Common myeloid progenitor, CD34-positive (primary cell): ENCODE measurements around the gene DGCR8.

Experiments used
- CTCF ChIA-PET: fragments of 350-600 bp; sonication (Branson Sonifier 250); formaldehyde crosslinking; loops from one replicate; lab custom pipeline; 2021; ENCODE audit warnings: antibody characterized with exemption; lab: Charles Lee
- POLR2A ChIA-PET: fragments of 350-600 bp; sonication (Branson Sonifier 250); formaldehyde crosslinking; loops from one replicate; lab custom pipeline; 2021; ENCODE audit warnings: antibody characterized with exemption; lab: Charles Lee
- DNase-seq, 3 donors: peaks; one replicate each; pipeline versions ENCODE4 v3.0.0 to v3.0.0-alpha.2; 2013
- H3K27ac ChIP-seq, 2 experiments: 1 replicate in 1 of 2; 2 replicates in 1 of 2; pipeline ENCODE4 v1.7.0; 2013; ENCODE audit warnings: inconsistent platforms in 2 of 2, low read length in 2 of 2, mild to moderate bottlenecking in 2 of 2, low read depth in 1 of 2, moderate library complexity in 1 of 2; ENCODE audit not compliant: severe bottlenecking in 2 of 2, insufficient read depth in 1 of 2, poor library complexity in 1 of 2
- H3K27me3 ChIP-seq, 5 experiments: replicated peaks in 2 of 5; 1 replicate in 3 of 5; 2 replicates in 2 of 5; pipeline versions ENCODE4 v1.6.1 to v1.7.0; 2013; ENCODE audit warnings: low read length in 4 of 5, mild to moderate bottlenecking in 2 of 5, moderate library complexity in 2 of 5, inconsistent platforms in 1 of 5; ENCODE audit not compliant: insufficient read depth in 5 of 5, control insufficient read depth in 4 of 5
- H3K36me3 ChIP-seq, 4 experiments: 1 replicate in 2 of 4; 2 replicates in 2 of 4; pipeline versions ENCODE4 v1.6.1 to v1.7.0; 2013; ENCODE audit warnings: low read length in 3 of 4, control low read depth in 1 of 4, mild to moderate bottlenecking in 1 of 4; ENCODE audit not compliant: control insufficient read depth in 4 of 4, insufficient read depth in 4 of 4
- H3K4me1 ChIP-seq, 4 experiments: 1 replicate in 3 of 4; 2 replicates in 1 of 4; pipeline versions ENCODE4 v1.6.1 to v1.7.1; 2013; ENCODE audit warnings: low read length in 3 of 4, mild to moderate bottlenecking in 3 of 4, control low read depth in 1 of 4, inconsistent platforms in 1 of 4, moderate library complexity in 1 of 4; ENCODE audit not compliant: control insufficient read depth in 4 of 4, insufficient read depth in 4 of 4; ENCODE audit errors: control extremely low read depth in 1 of 4
- H3K4me3 ChIP-seq, 7 experiments: 1 replicate in 4 of 7; 2 replicates in 3 of 7; pipeline versions ENCODE4 v1.5.1 to v1.7.0; 2013; ENCODE audit warnings: mild to moderate bottlenecking in 7 of 7, low read length in 6 of 7, moderate library complexity in 6 of 7, inconsistent platforms in 2 of 7, low read depth in 2 of 7, control low read depth in 1 of 7; ENCODE audit not compliant: insufficient read depth in 4 of 7, control insufficient read depth in 1 of 7; ENCODE audit errors: extremely low read depth in 1 of 7
- H3K9me3 ChIP-seq, 5 experiments: 1 replicate in 4 of 5; 2 replicates in 1 of 5; pipeline versions ENCODE4 v1.6.1 to v1.7.1; 2013; ENCODE audit warnings: low read length in 4 of 5, mild to moderate bottlenecking in 2 of 5, inconsistent platforms in 1 of 5, low read depth in 1 of 5, moderate library complexity in 1 of 5; ENCODE audit not compliant: control insufficient read depth in 4 of 5, insufficient read depth in 2 of 5; ENCODE audit errors: control extremely low read depth in 1 of 5
- WGBS: methylation state at CpG from one replicate; pipeline ENCODE4 v1.1.5; 2013; ENCODE audit not compliant: insufficient coverage; 5-methylcytosine and 5-hydroxymethylcytosine counted together

The DGCR8 gene

GRCh38 chr22:20136603-20136873 is 56.5 kb downstream of the DGCR8 start:
- CTCF ChIA-PET: interaction anchor here (1.3 kb wide), 1 partner anchor 20 kb away, joined by 3 read pairs; no protein-coding TSS in a partner anchor

GRCh38 chr22:20137113-20137512 is 57.1 kb downstream of the DGCR8 start:
- POLR2A ChIA-PET: no interaction called here
- WGBS: 90% methylated on average over 13 of the region's 13 CpGs
- CTCF ChIA-PET: interaction anchor here (1.3 kb wide), 1 partner anchor 20 kb away, joined by 3 read pairs; no protein-coding TSS in a partner anchor
- H3K27ac ChIP-seq: no peak overlapping the region
- H3K9me3 ChIP-seq: no peaks in the 10 kb centered on the region
- H3K27me3 ChIP-seq: no peaks in the 10 kb centered on the region
- no peak overlapping the region for H3K4me3 ChIP-seq
- peaks cover 0 to 49% (median 45%) of the 10 kb centered on the region in 4 experiments for H3K4me1 ChIP-seq
- DNase-seq: no peak
- peaks cover 0 to 28% (median 11%) of the 10 kb centered on the region in 4 experiments for H3K36me3 ChIP-seq

More at GRCh38 chr22:20136603-20136873, 56.5 kb downstream of the DGCR8 start:
- WGBS: 98% methylated on average over 5 of the region's 5 CpGs
- Histone ChIP-seq H3K9me3 (no peaks in the 10 kb centered on the region), H3K36me3 (peaks cover 0 to 24% (median 8%) of the 10 kb centered on the region in 4 experiments), H3K4me1 (peaks cover 0 to 49% (median 46%) of the 10 kb centered on the region in 4 experiments), H3K27me3 (no peaks in the 10 kb centered on the region), H3K27ac (no peak overlapping the region), H3K4me3 (no peak overlapping the region)
- DNase-seq: no peak
- POLR2A ChIA-PET: no interaction called here

GRCh38 chr22:20137671-20138416 is 57.8 kb downstream of the DGCR8 start:
- H3K4me1 ChIP-seq: peaks cover 0 to 41% (median 37%) of the 10 kb centered on the region in 4 experiments
- no peaks in the 10 kb centered on the region for H3K9me3 ChIP-seq
- ChIA-PET CTCF (no interaction called here), POLR2A (no interaction called here)
- H3K27me3 ChIP-seq: no peaks in the 10 kb centered on the region
- peak overlapping the region in 1 of 7 experiments; percentile 10 for H3K4me3 ChIP-seq
- DNase-seq: no peak
- peaks cover 0 to 33% (median 12%) of the 10 kb centered on the region in 4 experiments for H3K36me3 ChIP-seq
- H3K27ac ChIP-seq: no peak overlapping the region
- 35% methylated on average over 19 of the region's 26 CpGs for WGBS

- Histone ChIP-seq H3K27ac (no peak overlapping the region), H3K4me1 (peaks cover 0 to 37% (median 32%) of the 10 kb centered on the region in 4 experiments), H3K4me3 (no peak overlapping the region), H3K36me3 (peaks cover 0 to 35% (median 15%) of the 10 kb centered on the region in 4 experiments), H3K9me3 (no peaks in the 10 kb centered on the region), H3K27me3 (no peaks in the 10 kb centered on the region)
- no peak for DNase-seq
- POLR2A ChIA-PET: no interaction called here
- 100% methylated on average over 1 of the region's 4 CpGs for WGBS
- CTCF ChIA-PET: interaction anchor here (1.0 kb wide), 1 partner anchor 316 kb away, joined by 3 read pairs; no protein-coding TSS in a partner anchor
These were observed 58.3 kb downstream of the DGCR8 start for GRCh38 chr22:20138417-20138738.

- no peak for DNase-seq
- H3K9me3 ChIP-seq: no peaks in the 10 kb centered on the region
- 96% methylated on average over 16 of the region's 16 CpGs for WGBS
- no peak overlapping the region for H3K27ac ChIP-seq
- H3K4me1 ChIP-seq: peaks cover 0 to 34% (median 31%) of the 10 kb centered on the region in 4 experiments
- H3K36me3 ChIP-seq: peaks cover 0 to 37% (median 16%) of the 10 kb centered on the region in 4 experiments
- CTCF ChIA-PET: interaction anchor here (1.0 kb wide), 1 partner anchor 315 kb away, joined by 3 read pairs; no protein-coding TSS in a partner anchor
- H3K27me3 ChIP-seq: no peaks in the 10 kb centered on the region
- H3K4me3 ChIP-seq: no peak overlapping the region
- POLR2A ChIA-PET: no interaction called here
These were observed 58.8 kb downstream of the DGCR8 start for GRCh38 chr22:20138868-20139267.

GRCh38 chr22:20139391-20140106 is 59.5 kb downstream of the DGCR8 start:
- CTCF ChIA-PET: interaction anchor here (1.0 kb wide), 1 partner anchor 315 kb away, joined by 3 read pairs; no protein-coding TSS in a partner anchor
- no peak overlapping the region for H3K27ac ChIP-seq
- 97% methylated on average over 35 of the region's 36 CpGs for WGBS
- H3K4me3 ChIP-seq: no peak overlapping the region
- H3K27me3 ChIP-seq: no peaks in the 10 kb centered on the region
- DNase-seq: no peak
- H3K9me3 ChIP-seq: no peaks in the 10 kb centered on the region
- H3K36me3 ChIP-seq: peaks cover 0 to 38% (median 19%) of the 10 kb centered on the region in 4 experiments
- H3K4me1 ChIP-seq: peaks cover 0 to 32% (median 28%) of the 10 kb centered on the region in 4 experiments
- POLR2A ChIA-PET: no interaction called here

- WGBS: 96% methylated on average over 10 of the region's 11 CpGs
- peaks cover 0 to 32% (median 28%) of the 10 kb centered on the region in 4 experiments for H3K4me1 ChIP-seq
- no peak for DNase-seq
- POLR2A ChIA-PET: no interaction called here
- CTCF ChIA-PET: no interaction called here
- peaks cover 0 to 40% (median 20%) of the 10 kb centered on the region in 4 experiments for H3K36me3 ChIP-seq
- no peaks in the 10 kb centered on the region for H3K9me3 ChIP-seq
- H3K27ac ChIP-seq: no peak overlapping the region
- H3K27me3 ChIP-seq: no peaks in the 10 kb centered on the region
- no peak overlapping the region for H3K4me3 ChIP-seq
These were observed 60.0 kb downstream of the DGCR8 start for GRCh38 chr22:20140107-20140445.
